ENCODE measurements around the gene RPL31.

DNA sequence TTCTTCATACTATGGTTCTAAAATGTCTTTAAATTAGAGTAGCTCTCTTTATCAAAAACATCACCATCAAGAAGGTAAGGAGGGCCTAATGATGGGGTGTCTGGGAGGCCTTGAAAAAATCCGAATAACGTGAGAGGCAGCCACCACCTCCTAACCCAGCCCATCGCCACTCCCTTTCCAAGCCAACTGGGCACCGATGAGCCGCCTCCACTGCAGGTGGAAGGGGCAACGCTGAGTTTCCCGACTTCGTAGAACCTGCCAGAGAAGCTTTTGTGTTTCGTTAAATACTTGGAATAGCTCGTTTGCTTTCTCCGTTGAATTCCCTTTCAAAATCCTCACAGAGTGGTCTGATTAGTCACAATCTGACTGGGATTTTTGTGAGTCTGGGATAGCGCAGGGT is 22.0 kb upstream of the RPL31 start:
- TF ChIP-seq CTCF (conservative IDR thresholded peaks at IDR 0.05) (no peak), ZFX (IDR thresholded peaks at IDR 0.05) (no peak)

Data from C4-2B (cell line).